M059J (cell line): ENCODE measurements around the gene ABLIM2. TPM values are rescaled to one million over a fixed set of nuclear protein-coding genes. Genes with fewer than 3 reads are reported as not detected.

ENCODE experiments used
- DNase-seq: peaks from one replicate; pipeline ENCODE4 v3.0.0-alpha.2; 2012; ENCODE audit warnings: low read depth
- total RNA-seq: library from RNA; depleted of rRNA; stranded (reverse); fragments of >200 nt; shearing (Covaris generic); gene quantifications from 2 replicates; pipeline ENCODE4 v1.2.3, GENCODE V29; 2014

Gene ABLIM2
- total RNA-seq, 1 experiment from 2014 or later = not detected

GRCh38 chr4:8005033-8005808 is 153.4 kb downstream of the ABLIM2 start:
- DNase-seq = no peak

- DNase-seq = no peak
These were observed 154.5 kb downstream of the ABLIM2 start for GRCh38 chr4:8004066-8004465.

GRCh38 chr4:8002525-8003309 is 155.9 kb downstream of the ABLIM2 start:
- no peak for DNase-seq

- no peak for DNase-seq
These were observed 156.9 kb downstream of the ABLIM2 start for GRCh38 chr4:8001564-8002355.

GRCh38 chr4:8000721-8001491 is 157.7 kb downstream of the ABLIM2 start:
- DNase-seq = no peak

GRCh38 chr4:8000247-8000646 is 158.4 kb downstream of the ABLIM2 start:
- DNase-seq = no peak

- DNase-seq = no peak
These were observed 158.9 kb downstream of the ABLIM2 start for GRCh38 chr4:7999695-8000094.

GRCh38 chr4:7999279-7999678 is 159.3 kb downstream of the ABLIM2 start:
- DNase-seq = no peak

GRCh38 chr4:7998447-7998846 is 160.2 kb downstream of the ABLIM2 start:
- DNase-seq = no peak

GRCh38 chr4:7995866-7996265 is 162.7 kb downstream of the ABLIM2 start:
- no peak for DNase-seq

GRCh38 chr4:7995135-7995534 is 163.5 kb downstream of the ABLIM2 start:
- DNase-seq = no peak

- no peak for DNase-seq
These were observed 164.9 kb downstream of the ABLIM2 start for GRCh38 chr4:7993671-7994070.

- no peak for DNase-seq
These were observed 165.8 kb downstream of the ABLIM2 start for GRCh38 chr4:7992846-7993245.

- no peak for DNase-seq
These were observed 167.7 kb downstream of the ABLIM2 start for GRCh38 chr4:7990807-7991459.

- no peak for DNase-seq
These were observed 169.0 kb downstream of the ABLIM2 start for GRCh38 chr4:7989654-7990053.

- DNase-seq = peak; percentile 48
These were observed 170.2 kb downstream of the ABLIM2 start for GRCh38 chr4:7988437-7988836.

- DNase-seq = peak; percentile 66
These were observed 171.2 kb downstream of the ABLIM2 start for GRCh38 chr4:7987148-7987989.

GRCh38 chr4:7985891-7986441 is 172.6 kb downstream of the ABLIM2 start:
- peak; percentile 16 for DNase-seq

GRCh38 chr4:7985072-7985471 is 173.5 kb downstream of the ABLIM2 start:
- no peak for DNase-seq
